ENCODE data around the gene CXCL5.
A peak's percentile ranks its signal among the peaks of the same experiment; 100 is the strongest.
"Not testable (repeated sequence)": the region's sequence is repeated elsewhere in the genome, so short reads cannot be mapped to it uniquely, and the experiment has no call there.

CXCL5 gene

GRCh38 chr4:74014332-74014731, 15.9 kb upstream of the CXCL5 start:
- DNase-seq = no peak

DNA sequence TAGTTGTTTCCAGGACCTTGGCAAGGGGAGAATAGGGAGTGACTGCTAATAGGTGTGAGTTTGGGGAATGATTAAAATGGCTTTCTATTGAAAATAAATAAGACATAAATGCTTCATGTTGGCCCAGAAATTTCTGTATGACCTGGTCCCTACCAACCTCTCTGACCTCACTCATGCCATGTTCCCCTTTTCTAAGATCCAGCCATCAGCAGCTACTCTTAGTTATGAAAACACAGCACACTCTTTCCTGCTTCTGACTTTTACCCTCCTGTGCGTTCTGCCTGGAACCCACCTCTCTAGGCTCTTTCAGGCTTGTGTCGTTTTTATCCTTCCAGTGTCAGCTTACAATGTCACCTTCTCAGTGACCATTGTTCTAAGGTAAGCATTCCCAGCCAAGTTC, 14.8 kb upstream of the CXCL5 start:
- no peak for DNase-seq

GRCh38 chr4:74012130-74012529, 13.7 kb upstream of the CXCL5 start:
- DNase-seq = no peak

GRCh38 chr4:74009307-74009706, 10.8 kb upstream of the CXCL5 start:
- DNase-seq = no peak

DNA sequence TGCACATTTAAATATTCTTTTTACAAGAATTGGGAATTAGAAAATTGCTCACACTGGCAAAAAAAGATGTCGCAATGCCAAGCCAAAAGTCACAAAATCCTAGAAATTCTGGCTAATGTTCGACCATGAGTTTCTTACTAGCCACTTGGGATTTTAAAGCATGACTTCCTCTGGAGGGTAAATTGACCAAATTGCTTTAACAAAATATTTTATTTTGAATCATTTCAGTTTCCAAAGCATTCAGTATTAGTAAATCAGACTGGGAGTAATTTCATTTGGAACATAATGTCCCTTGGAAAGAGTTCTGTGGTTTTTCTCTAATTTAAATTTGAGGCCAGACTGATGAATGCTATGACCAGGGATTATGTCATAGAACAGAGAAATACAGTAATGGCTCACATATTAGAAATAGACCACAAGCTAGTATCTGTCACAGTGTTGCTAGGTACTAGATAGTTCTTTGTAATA, 7.6 kb upstream of the CXCL5 start:
- no peak for DNase-seq

- DNase-seq = no peak
Observed at GRCh38 chr4:74005528-74005927, 7.1 kb upstream of the CXCL5 start.

- no peak for DNase-seq
Observed at GRCh38 chr4:74004668-74005067, 6.2 kb upstream of the CXCL5 start.

GRCh38 chr4:74000301-74000700, 1.8 kb upstream of the CXCL5 start:
- DNase-seq = no peak

DNA sequence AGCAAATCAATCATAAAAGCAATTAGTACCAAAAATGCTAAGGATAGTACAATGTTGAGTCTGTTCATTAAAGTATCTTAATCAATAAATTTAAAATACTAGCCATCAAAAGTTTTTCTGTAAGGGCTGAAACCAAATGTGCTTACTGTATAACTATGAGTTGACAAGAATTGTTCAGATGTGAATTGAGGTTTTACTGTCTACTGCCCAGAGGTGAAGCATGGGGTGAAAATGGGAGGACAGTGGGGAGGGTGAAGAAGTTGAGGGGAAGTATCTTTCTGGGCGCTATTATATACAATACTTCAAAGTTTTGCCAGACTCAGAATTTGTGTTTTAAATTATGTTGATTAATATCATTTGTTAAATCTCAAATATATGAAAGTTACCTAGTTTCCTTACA, 6.4 kb downstream of the CXCL5 start:
- DNase-seq = no peak

- DNase-seq = no peak
Observed at GRCh38 chr4:73991742-73992000, 6.8 kb downstream of the CXCL5 start.

DNA sequence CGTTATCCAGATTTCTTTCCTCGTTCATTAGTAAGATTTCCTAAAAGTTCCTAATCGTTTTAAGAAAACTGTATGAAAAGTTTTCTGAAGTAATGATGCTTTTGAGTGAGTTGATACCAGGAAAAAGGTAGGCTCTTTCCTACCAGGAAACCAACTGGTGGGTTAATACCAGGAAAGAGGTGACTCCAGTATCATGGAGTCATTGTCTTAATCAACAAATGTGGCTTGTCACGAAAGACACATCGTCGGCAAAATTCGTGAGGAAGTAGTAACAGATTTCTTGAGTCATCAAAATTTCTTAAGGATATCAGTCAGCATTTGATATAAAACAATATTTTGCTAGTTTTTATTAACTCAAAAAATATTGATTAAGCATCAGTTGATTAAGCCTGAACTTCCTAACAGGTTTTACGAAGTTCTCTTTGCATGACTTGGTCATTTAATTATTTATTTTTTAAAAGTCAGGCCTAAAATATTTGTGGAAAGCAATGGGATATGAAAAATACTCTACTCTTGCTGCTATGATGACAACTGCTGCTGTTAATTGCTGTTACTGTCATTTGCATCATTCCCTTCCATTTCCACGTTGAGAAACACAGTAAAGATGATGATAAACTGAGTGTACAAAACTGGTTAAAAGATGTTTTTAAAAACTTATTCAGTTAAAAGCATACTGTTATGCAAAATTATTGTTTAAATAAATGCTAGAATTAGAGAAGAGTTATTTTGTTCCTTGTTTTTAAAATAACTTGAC, 7.3 kb downstream of the CXCL5 start:
- no peak for DNase-seq

DNA sequence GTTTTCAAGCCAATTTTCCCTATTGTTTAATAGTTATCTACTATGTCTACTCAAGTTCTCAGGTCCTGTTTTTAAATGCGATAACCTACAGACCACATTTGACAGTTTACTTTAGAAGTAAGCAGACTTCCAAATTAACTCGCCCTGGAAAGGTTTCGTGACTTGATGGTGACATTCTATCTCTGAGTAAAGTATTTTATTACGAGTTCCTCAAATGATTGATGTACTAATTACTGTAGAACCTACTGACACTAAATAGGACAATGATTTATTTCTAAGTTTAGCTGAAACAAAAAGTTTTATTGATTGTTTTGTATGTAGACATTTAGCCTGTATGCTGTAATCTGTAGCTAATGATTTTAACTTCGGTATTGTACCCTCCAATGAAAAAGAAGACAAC, 8.5 kb downstream of the CXCL5 start:
- no peak for DNase-seq

- no peak for DNase-seq
Observed at GRCh38 chr4:73989031-73989430, 9.4 kb downstream of the CXCL5 start.

DNA sequence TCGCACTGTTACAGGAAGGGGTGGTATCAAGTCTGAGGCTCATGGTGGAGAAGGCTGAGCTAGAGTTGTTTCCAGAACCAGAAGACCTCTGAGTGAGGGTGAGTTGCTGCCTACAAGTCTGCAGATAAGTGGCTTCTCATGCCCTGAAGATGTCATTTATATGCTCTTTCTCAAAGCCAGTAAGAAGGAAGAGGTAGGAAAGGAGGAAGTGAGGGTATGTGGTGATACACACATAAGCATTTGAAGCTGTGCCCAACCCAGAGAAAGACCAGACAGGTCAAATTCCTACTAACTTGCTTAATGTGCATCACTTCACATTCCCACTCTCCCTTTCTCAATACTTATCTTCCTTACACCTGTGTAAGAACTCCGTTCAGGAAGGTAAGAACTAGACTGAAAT, 10.4 kb downstream of the CXCL5 start, which contains the start of gene PPBP:
Gene PPBP, minus strand, starts transcription at position 130 of the 400 bp plus-strand sequence. Its CDS starts 87 bp downstream, at position 43.
- no peak for DNase-seq

DNA sequence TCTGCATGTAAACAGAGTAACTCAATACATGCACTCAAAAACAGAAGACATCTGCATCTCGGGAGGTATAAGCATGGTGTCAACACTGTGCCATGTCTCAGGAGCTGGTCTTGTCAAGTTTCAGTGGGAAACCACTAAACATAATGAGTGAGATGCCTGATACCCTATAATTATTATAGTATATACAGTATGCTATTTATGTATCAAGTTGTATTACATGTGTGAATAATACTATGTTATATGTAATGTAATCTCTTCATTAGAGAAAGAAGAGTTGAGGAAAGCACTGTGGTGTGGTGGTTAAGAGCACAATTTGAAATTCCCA, 13.0 kb downstream of the CXCL5 start:
- DNase-seq = no peak

DNA sequence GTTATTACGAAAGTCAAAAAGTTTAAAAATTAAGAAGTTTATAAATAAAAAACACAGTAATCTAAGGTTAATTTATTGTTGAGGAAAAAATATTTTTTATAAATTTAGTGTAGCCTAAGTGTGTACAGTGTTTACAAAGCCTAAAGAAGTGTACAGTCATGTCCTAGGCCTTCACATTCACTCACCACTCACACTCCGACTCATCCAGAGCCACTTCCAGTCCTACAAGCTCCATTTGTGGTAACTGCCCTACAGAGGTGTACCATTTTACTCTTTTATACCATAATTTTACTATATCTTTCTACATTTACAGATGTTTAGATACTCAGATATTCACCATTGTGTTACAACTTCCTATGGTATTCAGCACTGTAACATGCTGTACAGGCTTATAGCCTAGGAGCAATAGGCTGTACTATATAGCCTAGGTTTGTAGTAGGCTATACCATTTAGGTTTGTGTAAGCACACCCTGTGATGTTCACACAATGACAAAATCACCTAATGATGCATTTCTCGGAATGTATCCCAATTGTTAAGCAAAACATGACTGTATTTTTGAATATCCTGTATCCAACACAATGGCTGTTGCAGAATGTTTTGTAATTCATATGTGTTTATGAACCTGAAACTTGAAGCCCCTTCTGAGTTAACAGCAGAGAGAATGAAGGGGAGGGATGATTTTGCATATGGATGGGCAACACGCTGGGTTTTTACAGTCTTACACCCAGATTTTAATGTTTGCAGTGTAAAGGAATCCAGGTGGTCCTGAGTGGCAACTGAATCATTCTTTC, 13.5 kb downstream of the CXCL5 start:
- no peak for DNase-seq

- DNase-seq = not testable (repeated sequence)
Observed at GRCh38 chr4:73981175-73981574, 17.3 kb downstream of the CXCL5 start.

GRCh38 chr4:73979407-73979957, 19.0 kb downstream of the CXCL5 start:
- peak in 1 of 2 experiments; percentile 16 for DNase-seq

DNA sequence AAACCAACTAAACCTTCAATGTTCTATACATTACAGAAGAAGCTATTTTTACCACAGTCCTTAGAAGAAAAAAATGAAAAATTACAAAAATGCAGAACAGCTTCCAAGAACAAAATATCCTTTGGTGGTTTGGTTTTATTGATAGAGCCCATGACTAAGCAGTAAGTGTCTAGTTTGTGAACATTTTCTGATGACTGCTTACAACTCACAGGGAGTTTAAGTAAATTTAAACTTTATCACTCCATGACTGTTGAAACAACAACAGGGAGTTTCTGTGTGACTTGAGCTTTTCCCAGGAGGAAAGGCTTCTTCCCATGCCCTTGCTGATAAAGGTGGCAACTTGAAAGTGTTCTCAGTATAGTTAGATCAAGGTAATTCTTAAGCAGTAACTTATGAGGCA, 19.6 kb downstream of the CXCL5 start:
- DNase-seq = no peak

DNA sequence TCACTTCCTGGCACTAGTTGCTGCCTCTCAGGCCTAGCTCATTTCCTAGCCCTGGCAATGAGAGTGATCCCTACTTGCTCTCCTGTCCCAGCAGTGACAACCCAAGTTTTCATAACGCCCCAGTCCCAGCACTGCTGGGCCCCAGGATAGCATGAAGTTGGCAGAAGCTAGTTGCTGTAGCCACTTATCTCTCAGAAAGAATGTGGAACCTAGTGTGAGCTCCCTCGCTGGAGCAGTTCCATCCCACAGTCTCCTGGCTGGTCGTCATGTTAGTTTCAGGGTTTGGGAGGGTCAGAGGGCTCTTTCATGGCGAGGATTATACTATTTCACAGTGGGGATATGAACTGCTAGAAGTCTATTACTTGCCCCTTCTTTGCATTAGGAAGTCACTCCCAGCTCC, 21.8 kb downstream of the CXCL5 start:
- no peak for DNase-seq

- no peak for DNase-seq
Observed at GRCh38 chr4:73976217-73976616, 22.3 kb downstream of the CXCL5 start.

GRCh38 chr4:73974352-73974751, 24.1 kb downstream of the CXCL5 start:
- DNase-seq = no peak

GRCh38 chr4:73970945-73971344, 27.5 kb downstream of the CXCL5 start:
- no peak for DNase-seq

DNA sequence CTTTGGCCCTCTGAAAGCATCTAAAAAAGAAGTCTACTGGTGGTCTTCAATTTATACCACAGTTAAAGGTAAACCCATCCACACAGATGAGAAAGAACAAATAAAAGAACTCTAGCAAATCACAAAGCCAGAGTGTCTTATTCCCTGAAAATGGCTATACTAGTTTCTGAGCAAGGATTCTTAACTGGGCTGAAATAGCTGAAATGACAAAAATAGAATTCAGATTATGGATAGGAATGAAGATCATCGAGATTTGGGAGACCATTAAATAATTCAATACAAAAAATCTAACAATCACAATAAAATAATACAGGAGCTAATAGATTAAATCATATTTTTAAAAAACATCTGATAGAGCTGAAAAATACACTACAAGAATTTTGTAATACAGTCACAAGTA, 28.5 kb downstream of the CXCL5 start:
- DNase-seq = no peak

Measured in NCI-H526 (cell line).